Measurements from ENCODE around the gene TRIM37. TPM values are rescaled to one million over a fixed set of nuclear protein-coding genes. Genes with fewer than 3 reads are reported as not detected.

The TRIM37 gene
- total RNA-seq, 1 experiment from 2014 or later: 62.3 TPM

DNA sequence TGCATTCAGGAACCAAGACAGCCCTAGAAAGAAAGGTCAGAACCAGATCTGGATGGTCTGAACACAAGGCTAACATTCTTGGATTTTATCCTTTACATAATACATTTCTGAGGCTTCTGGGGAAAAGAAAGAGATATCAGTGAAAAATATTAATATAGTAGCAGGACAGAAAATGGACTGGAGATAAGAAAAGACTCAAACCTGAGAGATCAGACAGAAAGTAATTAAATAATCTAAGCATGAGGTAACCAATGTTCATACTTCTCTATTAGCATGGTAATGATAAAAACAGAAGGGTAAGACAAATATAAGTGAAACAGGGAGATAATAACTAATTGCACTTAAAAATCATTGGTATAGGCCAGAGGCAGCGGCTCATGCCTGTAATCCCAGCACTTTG lies 5.5 kb downstream of the TRIM37 start (continued):
- TF ChIP-seq, protein P1, sequence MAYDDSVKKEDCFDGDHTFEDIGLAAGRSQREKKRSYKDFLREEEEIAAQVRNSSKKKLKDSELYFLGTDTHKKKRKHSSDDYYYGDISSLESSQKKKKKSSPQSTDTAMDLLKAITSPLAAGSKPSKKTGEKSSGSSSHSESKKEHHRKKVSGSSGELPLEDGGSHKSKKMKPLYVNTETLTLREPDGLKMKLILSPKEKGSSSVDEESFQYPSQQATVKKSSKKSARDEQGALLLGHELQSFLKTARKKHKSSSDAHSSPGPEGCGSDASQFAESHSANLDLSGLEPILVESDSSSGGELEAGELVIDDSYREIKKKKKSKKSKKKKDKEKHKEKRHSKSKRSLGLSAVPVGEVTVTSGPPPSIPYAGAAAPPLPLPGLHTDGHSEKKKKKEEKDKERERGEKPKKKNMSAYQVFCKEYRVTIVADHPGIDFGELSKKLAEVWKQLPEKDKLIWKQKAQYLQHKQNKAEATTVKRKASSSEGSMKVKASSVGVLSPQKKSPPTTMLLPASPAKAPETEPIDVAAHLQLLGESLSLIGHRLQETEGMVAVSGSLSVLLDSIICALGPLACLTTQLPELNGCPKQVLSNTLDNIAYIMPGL (CRISPR knock-in tag; IDR thresholded peaks at IDR 0.05): no peak
- TF ChIP-seq ZBTB21 (CRISPR knock-in tag; IDR thresholded peaks at IDR 0.05; ENCODE audit: borderline replicate concordance) (no peak), ZNF263 (CRISPR knock-in tag; IDR thresholded peaks at IDR 0.05; ENCODE audit: low read depth) (no peak), JAZF1 (CRISPR knock-in tag; IDR thresholded peaks at IDR 0.05) (no peak)
- TF ChIP-seq, protein P2, sequence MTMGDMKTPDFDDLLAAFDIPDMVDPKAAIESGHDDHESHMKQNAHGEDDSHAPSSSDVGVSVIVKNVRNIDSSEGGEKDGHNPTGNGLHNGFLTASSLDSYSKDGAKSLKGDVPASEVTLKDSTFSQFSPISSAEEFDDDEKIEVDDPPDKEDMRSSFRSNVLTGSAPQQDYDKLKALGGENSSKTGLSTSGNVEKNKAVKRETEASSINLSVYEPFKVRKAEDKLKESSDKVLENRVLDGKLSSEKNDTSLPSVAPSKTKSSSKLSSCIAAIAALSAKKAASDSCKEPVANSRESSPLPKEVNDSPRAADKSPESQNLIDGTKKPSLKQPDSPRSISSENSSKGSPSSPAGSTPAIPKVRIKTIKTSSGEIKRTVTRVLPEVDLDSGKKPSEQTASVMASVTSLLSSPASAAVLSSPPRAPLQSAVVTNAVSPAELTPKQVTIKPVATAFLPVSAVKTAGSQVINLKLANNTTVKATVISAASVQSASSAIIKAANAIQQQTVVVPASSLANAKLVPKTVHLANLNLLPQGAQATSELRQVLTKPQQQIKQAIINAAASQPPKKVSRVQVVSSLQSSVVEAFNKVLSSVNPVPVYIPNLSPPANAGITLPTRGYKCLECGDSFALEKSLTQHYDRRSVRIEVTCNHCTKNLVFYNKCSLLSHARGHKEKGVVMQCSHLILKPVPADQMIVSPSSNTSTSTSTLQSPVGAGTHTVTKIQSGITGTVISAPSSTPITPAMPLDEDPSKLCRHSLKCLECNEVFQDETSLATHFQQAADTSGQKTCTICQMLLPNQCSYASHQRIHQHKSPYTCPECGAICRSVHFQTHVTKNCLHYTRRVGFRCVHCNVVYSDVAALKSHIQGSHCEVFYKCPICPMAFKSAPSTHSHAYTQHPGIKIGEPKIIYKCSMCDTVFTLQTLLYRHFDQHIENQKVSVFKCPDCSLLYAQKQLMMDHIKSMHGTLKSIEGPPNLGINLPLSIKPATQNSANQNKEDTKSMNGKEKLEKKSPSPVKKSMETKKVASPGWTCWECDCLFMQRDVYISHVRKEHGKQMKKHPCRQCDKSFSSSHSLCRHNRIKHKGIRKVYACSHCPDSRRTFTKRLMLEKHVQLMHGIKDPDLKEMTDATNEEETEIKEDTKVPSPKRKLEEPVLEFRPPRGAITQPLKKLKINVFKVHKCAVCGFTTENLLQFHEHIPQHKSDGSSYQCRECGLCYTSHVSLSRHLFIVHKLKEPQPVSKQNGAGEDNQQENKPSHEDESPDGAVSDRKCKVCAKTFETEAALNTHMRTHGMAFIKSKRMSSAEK (CRISPR knock-in tag; IDR thresholded peaks at IDR 0.05; ENCODE audit: borderline replicate concordance): no peak
- TF ChIP-seq, protein P3, sequence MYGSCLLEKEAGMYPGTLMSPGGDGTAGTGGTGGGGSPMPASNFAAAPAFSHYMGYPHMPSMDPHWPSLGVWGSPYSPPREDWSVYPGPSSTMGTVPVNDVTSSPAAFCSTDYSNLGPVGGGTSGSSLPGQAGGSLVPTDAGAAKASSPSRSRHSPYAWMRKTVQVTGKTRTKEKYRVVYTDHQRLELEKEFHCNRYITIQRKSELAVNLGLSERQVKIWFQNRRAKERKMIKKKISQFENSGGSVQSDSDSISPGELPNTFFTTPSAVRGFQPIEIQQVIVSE (CRISPR knock-in tag; IDR thresholded peaks at IDR 0.05; ENCODE audit: borderline replicate concordance): no peak
- TF ChIP-seq, protein P4, sequence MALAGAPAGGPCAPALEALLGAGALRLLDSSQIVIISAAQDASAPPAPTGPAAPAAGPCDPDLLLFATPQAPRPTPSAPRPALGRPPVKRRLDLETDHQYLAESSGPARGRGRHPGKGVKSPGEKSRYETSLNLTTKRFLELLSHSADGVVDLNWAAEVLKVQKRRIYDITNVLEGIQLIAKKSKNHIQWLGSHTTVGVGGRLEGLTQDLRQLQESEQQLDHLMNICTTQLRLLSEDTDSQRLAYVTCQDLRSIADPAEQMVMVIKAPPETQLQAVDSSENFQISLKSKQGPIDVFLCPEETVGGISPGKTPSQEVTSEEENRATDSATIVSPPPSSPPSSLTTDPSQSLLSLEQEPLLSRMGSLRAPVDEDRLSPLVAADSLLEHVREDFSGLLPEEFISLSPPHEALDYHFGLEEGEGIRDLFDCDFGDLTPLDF (CRISPR knock-in tag; IDR thresholded peaks at IDR 0.05): no peak

DNA sequence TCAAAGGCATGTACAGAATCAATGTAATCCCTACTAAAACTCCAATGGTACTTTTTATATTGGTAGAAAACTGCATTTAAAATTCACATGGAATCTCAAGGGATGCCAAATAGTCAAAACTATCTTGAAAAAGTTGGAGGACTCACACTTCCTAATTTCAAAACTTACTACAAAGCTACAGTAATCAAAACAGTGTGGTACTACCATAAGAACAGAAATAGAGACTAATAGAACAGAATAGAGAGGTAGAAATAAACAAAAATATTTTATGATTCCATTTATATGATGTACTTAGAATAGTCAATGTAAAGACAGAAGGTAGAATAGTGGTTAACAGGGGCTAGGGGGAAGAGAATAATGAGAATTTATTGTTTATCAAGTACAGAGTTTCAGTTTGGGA lies 8.8 kb downstream of the TRIM37 start:
- POLR2A ChIA-PET: interaction anchor here (0.7 kb wide), 1 partner anchor 9 kb away, joined by 7 read pairs; the partner anchor contains the start of gene TRIM37
- ATAC-seq (no peak), DNase-seq (ENCODE audit: low spot score) (no peak)
- Mint-ChIP-seq H3K27me3 (ENCODE audit: low read depth) (no peaks in the 10 kb centered on the region), H3K9me3 (no peaks in the 10 kb centered on the region), H3K27ac (no peak overlapping the region), H3K36me3 (peaks cover 15% of the 10 kb centered on the region), H3K4me3 (no peak overlapping the region), H3K4me1 (no peaks in the 10 kb centered on the region)
- CTCF ChIA-PET: interaction anchor here (0.6 kb wide), 1 partner anchor 83 kb away, joined by 4 read pairs; no protein-coding TSS in a partner anchor
- TF ChIP-seq SMAD3 (CRISPR knock-in tag; IDR thresholded peaks at IDR 0.05; ENCODE audit: borderline replicate concordance) (no peak), JAZF1 (CRISPR knock-in tag; IDR thresholded peaks at IDR 0.05) (no peak), ZNF423 (CRISPR knock-in tag; IDR thresholded peaks at IDR 0.05) (no peak), KAT7 (CRISPR knock-in tag; IDR thresholded peaks at IDR 0.05; ENCODE audit: borderline replicate concordance) (no peak), ELF4 (CRISPR knock-in tag; IDR thresholded peaks at IDR 0.05; ENCODE audit: low read depth) (no peak), ZNF138 (CRISPR knock-in tag; conservative IDR thresholded peaks at IDR 0.05) (no peak), SP1 (CRISPR knock-in tag; conservative IDR thresholded peaks at IDR 0.05) (no peak), ZNF416 (CRISPR knock-in tag; IDR thresholded peaks at IDR 0.05) (no peak), ZNF232 (CRISPR knock-in tag; IDR thresholded peaks at IDR 0.05) (no peak)
- TF ChIP-seq, protein P5, sequence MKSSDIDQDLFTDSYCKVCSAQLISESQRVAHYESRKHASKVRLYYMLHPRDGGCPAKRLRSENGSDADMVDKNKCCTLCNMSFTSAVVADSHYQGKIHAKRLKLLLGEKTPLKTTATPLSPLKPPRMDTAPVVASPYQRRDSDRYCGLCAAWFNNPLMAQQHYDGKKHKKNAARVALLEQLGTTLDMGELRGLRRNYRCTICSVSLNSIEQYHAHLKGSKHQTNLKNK (CRISPR knock-in tag; IDR thresholded peaks at IDR 0.05): no peak
- TF ChIP-seq, protein P6, sequence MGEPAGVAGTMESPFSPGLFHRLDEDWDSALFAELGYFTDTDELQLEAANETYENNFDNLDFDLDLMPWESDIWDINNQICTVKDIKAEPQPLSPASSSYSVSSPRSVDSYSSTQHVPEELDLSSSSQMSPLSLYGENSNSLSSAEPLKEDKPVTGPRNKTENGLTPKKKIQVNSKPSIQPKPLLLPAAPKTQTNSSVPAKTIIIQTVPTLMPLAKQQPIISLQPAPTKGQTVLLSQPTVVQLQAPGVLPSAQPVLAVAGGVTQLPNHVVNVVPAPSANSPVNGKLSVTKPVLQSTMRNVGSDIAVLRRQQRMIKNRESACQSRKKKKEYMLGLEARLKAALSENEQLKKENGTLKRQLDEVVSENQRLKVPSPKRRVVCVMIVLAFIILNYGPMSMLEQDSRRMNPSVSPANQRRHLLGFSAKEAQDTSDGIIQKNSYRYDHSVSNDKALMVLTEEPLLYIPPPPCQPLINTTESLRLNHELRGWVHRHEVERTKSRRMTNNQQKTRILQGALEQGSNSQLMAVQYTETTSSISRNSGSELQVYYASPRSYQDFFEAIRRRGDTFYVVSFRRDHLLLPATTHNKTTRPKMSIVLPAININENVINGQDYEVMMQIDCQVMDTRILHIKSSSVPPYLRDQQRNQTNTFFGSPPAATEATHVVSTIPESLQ (CRISPR knock-in tag; IDR thresholded peaks at IDR 0.05): no peak
- TF ChIP-seq, protein P7, sequence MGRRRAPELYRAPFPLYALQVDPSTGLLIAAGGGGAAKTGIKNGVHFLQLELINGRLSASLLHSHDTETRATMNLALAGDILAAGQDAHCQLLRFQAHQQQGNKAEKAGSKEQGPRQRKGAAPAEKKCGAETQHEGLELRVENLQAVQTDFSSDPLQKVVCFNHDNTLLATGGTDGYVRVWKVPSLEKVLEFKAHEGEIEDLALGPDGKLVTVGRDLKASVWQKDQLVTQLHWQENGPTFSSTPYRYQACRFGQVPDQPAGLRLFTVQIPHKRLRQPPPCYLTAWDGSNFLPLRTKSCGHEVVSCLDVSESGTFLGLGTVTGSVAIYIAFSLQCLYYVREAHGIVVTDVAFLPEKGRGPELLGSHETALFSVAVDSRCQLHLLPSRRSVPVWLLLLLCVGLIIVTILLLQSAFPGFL (CRISPR knock-in tag; IDR thresholded peaks at IDR 0.05; ENCODE audit: borderline replicate concordance): no peak
- TF ChIP-seq, protein P8, sequence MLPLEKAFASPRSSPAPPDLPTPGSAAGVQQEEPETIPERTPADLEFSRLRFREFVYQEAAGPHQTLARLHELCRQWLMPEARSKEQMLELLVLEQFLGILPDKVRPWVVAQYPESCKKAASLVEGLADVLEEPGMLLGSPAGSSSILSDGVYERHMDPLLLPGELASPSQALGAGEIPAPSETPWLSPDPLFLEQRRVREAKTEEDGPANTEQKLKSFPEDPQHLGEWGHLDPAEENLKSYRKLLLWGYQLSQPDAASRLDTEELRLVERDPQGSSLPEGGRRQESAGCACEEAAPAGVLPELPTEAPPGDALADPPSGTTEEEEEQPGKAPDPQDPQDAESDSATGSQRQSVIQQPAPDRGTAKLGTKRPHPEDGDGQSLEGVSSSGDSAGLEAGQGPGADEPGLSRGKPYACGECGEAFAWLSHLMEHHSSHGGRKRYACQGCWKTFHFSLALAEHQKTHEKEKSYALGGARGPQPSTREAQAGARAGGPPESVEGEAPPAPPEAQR (CRISPR knock-in tag; IDR thresholded peaks at IDR 0.05): no peak

Measured in WTC11 (cell line).